GM18508 (cell line): ENCODE results near the gene RXRA.

Source experiments
- ATAC-seq: cut with Tn5 transposase; IDR thresholded peaks from one replicate; pipeline ENCODE4 v1.9.1; 2021; ENCODE audit warnings: moderate number of reproducible peaks; ENCODE audit not compliant: insufficient read depth, unreplicated experiment

RXRA gene

DNA sequence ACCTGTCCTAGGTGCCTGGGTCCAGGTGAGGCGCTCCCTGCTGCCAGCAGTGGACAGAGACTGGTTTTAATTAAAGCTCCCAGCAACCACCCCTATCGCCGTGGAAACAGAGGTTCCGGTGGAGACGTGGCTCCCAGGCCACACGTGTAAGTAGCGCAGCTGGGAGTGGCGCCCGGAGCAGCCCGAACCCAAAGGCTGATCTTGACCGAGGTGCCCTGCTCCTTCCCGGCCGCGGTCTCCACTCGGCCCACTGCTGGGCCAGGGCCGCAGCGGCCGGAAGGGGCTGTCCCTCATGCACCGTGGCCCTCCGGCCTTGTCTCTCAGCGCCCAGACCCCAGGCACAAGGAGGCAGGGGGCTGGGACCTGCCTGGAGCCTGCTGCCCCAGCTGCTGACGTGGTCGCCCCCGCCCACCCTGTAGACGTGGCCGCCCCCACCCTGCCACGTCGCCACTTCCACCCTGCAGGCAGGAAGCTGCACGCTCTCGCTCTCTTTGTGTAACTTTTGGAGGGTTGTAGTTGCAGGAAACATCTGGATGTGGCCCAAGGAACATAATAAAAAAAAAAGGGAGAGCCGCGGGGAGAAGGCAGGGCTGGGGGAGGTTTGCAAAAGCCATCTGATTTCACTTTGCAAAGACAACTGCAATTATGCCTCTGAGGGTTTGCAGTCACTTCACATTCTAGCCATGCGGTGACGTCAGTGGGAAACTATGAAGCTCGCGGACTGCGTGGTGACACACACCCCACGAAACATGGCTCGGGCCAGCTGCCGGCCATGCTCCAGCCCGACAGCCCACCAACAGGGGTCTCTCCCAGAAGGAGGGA is 129.9 kb downstream of the RXRA start:
- ATAC-seq: no peak

DNA sequence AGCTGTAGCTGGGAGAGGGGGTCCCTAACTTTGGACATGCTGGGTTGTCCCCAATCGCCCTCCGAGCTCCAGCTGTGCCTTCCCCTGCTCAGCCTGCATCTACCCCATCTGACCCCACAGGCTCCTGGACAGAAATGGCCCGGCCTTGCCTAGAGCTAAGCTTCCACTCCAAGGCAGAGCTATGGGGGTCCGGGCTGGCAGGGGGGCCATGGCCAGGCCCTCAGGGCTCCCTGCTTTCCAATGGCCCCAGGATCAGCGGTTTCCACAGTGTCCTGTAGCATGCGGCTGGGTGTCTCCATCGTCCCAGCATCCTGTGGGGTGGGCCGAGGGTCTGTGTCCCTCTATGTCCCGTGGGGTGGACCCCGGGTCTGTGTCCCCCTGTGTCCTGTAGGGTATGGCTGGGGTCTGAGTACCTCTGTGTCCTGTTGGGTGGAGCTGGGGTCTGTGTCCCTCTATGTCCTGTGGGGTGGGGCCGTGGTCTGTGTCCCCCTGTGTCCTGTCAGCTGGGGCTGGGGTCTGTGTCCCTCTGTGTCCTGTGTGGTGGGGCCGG is 130.6 kb downstream of the RXRA start:
- no peak for ATAC-seq

DNA sequence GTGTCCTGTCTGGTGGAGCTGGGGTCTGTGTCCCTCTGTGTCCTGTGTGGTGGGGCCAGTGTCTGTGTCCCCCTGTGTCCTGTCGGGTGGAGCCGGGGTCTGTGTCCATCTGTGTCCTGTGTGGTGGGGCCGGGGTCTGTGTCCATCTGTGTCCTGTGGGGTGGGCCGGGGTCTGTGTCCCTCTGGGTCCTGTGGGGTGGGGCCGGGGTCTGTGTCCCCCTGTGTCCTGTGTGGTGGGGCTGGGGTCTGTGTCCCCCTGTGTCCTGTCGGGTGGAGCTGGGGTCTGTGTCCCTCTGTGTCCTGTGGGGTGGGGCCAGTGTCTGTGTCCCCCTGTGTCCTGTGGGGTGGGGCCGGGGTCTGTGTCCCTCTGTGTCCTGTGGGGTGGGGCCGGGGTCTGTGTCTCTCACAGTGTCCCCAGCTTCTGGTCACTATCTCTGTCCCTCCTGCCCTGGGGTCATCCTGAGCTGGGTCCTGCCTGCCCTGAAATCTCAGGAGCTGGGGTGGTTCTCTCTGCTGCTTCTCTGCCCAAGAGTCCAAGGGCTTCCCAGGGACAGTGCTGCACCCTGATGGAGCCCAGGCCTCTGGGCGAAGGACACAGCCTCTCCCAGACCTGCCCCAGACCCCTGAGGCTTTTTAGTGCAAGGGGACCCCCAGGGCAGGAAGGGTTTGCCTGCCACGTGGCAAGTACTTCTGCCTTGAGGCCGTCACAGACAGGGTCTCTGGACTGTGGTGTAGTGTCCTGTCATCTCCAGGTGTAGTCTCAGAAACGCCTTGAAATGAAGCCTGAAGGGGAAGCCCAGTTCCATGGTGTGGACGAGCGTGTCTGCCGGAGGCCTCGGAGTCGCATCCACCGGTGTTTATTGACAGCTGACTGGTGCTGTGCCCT is 131.3 kb downstream of the RXRA start:
- ATAC-seq: no peak

DNA sequence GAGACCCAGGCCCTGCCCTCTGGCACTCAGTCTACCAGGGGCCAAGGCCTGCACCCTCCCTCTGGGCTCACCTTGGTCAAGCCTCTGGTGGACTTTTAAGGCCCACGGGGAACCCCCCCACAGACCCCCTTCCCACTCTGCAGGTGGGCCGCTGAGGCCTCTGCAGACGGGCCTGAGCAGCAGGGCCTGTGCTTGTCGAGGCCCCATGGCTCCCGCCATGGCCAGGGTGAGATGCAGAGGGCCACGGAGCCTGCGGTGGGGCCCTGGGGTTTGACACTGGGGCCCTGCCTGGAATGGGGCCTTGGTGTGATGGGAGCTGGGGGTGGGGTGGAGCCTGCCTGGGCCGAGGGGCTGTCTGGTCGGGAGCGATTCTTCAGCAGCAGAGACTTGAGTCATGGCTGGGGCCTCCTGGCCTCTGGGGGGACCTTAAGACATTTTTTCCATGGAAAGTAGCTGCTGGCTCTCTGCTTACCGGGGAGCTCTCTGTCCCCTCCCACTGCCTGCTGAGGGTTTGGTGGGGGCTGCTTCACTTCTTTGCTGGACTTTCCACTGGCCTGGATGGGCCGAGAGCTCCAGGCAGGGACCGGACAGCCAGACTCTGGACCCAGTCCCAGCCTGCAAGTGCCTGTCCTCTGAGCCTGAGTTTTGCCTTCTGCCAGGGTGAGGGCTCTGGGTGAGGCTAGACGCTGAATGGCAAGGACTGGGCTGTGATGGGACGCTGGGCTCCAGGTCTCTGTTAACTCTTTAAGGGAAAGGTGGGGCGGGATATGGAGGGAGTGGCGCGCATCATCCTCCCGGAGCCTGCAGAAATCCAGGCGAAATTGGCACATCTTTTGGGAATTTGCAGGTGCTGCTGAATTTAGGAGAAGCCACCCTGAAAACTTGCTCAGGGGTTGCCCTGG is 132.2 kb downstream of the RXRA start:
- no peak for ATAC-seq

DNA sequence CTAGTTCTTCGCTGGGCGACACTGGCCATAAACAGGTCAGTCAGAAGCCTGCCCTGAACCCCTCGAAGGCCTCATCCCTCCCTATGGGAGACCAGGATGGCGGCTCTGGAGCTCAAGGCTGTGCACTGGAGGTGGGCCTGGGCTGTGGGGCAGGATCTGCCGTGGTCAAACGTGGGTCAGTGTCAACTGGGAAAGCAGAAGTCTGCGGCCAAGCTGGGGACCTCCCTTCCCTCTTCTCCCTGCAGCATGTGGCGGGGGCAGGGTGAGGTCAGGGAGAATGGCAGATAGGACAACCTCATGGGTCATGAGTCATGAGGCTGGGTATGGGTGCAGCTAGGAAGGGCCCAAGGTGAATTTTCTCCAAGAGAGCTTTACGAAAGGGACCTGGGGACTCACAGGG is 132.9 kb downstream of the RXRA start:
- ATAC-seq: no peak

DNA sequence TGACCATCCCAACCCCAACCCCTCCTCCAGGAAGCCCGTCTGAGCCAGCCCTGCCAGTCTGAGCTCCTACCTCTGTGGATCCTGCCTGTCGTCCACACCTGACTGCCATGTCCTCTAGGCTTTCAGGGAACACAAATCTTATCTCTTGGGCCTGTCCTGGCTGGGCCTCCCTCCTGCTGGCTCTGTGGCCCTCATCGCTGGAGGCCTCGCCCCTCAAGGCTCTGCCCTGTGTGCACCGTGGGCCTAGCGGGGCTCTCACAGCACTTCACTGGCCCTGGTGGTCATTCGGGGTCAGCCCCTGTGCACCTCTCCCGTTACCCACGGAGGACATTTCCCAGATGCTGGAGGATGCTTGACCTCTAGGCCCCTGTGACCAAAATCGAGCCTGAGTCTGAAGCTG is 133.3 kb downstream of the RXRA start:
- no peak for ATAC-seq

DNA sequence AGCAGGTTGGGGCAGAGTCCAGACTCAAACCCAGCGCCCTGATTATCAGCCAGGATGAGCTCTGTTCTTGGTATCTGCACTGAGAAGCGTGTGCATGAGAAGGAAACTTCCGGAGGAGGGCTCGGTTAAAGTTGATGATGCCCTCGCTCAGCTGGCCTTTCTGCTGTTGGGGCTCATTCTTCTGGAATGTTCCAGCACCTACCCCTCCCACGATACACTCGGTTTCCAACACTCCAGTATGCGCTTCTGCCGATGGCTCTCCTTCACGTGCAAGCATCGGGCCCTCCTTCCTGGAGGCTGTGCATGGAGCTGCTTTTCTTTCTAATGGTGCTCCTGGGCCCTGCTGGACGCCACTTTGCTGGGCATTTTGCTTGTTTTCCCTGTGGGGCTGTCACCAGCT is 134.0 kb downstream of the RXRA start:
- ATAC-seq: no peak

DNA sequence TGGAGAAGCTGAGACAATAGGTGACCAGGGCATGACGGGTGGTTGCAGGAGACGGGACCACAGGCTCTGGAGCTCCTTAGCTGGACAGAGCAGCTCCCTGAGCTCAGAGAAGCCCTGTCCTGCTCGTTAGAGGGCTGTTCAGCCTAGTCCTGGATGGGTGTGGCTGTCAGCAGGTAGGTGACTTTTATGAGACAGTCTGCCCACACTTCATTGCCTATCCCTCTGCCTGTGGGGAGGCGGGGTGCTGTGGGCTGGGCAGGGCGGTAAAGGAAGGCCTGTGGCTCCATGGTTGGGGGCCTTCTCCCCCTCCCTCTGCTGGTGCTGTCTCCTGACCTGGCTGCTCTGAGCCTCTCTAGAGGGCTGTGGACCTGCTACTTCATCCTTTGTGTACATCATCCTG is 134.6 kb downstream of the RXRA start:
- no peak for ATAC-seq

DNA sequence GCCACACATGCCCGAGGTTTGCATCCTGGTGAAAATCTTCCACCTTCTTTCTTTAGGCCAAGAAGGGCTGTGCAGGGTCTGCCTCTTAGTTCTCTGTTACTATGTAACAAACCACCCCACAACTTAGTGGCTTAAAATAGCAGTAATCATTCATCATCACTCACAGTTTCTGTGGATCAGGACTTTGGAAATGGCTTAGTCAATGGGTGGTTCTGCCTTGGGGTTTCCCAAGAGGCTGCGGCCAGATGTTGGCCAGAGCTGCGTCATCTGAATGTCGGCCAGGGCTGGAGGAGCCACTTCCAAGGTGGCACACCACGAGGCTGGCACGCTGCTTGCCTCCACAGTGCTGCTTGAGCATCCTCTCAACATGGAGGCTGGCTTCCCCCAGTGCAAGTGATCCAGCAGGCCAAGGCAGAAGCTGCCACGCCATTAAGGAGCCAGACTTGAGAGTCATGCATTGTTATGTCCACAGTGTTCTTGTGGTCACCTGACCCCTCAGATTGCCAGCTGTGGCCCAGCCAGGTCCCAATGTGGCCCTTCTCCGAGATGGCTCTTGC is 135.2 kb downstream of the RXRA start:
- ATAC-seq: no peak

DNA sequence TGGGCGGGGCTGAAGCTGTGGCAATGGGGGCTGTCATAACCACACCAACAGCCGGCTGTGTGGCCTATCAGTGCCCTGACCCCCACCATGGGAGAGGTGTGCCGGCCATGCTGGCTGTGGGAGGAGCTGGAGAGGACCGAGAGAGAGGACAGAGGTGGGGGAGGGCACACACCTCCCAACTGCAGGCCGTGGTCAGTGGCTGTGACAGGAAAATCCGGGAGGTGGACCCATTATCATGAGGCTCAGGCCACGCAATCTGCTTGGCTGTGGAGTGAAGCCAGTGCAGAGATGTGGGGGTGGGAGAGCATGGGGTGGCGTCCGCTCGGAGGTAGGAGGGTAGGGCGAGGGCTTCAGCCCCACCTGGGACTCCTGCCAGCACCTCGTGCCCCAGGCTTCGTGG is 136.1 kb downstream of the RXRA start:
- no peak for ATAC-seq

DNA sequence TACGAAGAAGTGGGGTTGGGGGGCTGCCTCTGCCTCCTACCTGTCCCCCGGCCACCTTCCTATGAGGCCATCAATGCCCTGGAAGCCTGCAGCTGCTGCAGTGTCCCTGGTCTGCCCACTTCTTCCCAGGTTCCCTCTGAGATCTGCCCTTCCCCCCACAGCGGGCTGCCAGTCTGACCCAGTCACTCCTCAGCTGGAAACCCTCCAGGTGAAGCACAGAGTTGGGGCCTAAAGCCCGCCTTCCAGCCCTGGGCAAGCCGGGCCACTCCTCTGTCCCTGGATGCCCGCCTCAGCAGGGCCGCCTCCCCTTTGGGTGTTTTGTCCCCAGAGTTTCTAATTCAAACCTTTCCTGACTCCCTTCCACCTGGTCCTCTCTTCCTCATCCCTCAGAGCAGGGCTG is 137.0 kb downstream of the RXRA start:
- no peak for ATAC-seq

DNA sequence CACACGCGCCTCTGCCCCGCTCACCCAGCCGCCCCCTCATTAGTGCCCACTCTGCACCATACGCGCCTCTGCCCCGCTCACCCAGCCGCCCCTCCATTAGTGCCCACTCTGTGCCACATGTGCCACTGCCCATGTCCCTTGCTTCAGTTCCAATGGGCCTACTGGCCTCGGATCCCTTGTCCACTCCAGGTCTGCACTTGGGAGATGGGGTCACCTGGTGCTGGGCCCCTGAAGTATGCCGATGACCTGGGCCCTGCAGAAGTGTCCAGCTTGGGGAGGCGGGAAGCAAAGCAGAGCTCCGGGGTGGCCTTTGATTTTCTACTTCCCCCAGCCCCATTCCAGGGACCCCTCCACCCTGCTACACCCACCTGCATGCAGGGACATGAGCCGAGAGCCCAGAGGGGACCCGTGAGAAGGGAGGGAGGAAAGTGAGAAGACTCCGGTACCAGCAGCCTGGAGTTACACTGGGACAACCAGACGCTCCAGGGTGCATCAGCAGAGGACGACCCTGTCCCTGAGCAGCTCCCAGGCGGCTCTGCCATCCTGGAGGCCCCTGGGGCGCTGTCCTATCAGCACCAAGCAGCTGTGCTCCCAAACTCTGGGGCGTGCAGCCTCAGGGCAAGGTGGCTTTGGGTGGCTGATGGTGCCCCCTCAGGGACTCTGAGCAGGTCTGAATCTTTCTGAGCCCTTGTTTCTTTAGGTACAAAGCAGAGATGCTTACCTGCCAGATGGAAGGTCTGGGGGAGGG is 140.8 kb downstream of the RXRA start:
- ATAC-seq: no peak

DNA sequence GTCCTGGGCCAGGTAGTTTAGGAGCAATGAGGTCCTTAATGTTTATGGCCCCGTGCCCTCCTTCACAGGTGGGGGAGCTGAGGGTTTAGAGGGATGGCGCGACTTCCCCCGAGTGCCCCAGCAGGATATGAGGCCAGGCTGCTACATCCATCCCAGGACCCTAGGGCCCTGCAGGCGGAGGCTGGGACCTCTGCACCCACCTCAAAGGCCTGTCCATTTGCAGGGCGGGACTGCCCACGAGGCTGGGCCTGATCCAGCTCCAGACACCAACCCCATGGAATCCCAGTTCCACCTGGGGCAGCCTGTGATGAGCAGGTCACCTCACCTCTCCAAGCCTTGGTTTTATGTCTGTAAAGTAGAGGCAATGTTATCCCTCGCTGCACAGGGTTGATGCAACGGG is 142.1 kb downstream of the RXRA start:
- no peak for ATAC-seq

DNA sequence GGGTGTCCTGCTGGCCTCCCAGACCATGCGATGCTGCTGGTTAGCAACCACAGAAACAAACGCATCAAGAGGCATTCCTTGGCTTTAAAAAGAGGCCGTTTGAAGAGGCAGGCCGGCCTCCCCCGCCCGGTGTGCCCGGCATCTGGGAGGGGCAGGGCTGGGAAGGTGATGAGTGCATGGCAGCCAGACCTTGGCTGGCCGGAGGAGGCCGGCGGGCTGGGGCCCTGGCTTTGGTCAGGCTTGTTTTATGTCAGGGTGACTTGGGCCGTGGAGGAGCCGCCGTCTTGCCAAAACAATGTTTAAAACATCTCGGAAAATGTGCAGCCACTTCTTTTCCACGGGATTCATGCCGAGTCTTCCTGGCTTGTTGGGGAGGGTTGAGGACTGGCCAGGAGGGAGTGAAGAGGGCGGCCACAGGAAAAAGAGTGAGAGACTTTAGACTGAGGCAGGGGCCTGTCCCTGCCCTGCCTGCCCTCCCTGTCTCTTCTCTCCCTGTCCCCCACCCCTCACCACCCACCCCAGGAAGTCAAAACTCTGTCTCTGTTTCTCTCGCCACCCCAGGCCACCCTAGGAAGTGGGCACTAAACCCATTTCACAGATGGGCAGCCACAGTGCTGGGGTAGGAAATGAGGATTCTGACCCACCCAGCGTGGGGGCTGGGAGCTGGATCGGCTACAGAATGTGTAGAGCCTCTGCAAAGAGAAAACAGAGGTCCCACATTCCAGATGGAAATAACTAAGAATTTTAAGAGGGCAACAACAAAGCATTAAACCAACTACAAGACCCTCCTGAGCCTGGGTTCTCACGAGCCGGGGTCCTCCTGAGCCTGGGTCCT is 143.0 kb downstream of the RXRA start:
- no peak for ATAC-seq

DNA sequence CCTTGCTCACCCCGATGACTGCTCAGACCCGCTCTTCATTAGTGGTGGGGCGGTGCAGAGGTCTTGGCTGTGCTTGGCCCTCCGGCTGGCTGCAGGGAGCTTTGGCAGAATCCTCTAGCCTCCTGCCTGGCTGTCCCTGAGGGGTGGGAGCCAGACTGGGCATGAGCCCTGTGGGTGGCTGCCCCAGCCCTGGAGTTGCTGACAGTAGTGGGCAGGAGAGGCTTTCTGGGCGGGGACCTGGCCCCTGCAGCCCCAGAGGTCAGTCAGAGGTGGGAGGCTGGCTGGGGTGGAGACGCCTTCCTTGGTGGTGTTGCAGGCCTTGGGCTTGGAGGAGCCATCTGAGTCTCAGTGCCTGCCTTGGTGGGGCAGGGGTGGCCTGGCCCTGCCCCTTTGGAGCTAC is 146.0 kb downstream of the RXRA start:
- ATAC-seq: no peak

DNA sequence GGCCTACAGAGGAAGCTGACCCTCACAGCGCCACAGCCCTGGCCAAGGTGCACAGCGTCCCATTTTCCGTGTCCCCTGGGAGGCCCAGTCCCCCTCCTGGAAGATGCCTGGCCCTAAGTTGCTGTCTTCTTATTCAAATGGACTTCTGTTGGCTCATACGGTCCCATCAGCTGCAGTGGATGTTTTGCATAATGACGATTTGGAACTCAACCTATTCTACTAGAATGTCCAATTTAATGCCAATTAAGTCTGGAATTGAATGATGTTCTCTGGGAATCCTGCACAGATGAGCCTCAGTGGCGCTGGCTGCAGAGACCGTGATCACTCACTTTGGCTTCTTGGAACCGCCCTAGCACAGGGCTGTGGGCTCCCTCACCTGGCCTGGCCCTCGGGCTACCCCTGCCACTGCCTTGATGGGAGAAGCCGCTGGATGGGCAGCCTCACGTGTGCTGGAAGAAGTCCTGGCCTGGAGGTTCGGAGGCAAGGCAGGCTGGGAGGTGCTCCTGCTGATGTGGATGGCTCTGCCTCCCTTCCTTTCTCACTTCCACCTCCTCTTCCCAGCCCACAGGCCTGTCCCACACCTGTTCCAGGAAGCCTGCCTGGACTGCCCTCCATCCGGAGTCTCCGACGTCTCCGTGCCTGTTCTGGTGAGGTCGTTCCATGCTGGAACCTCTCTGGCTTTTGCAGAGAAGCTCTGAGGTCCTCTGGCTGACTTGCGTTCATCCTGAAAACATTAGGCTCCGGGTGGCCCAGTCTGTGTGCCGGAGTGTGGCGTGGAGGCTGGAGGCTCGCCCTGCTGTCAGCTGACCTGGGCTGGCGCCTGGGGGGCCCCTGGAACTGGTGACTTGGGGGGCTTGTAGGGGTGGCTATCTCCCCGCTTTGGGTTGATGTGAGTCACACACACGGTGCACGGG is 147.1 kb downstream of the RXRA start:
- no peak for ATAC-seq

DNA sequence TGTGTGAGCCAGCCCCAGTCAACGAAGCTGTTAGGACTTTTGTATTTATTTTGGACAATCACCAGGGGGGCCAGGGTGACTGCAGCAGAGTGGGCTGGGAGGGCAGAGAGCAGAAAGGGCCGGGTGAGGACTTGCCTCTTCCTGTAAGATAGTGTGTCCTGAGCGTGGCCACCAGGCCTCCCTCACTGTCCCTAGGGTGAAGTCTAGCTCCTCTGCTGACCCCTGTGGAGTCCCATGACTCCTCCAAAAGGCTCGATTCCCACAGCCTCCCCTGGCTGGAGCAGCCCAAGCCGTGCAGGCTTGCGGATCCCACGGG is 147.8 kb downstream of the RXRA start:
- no peak for ATAC-seq
